Endothelial cell of umbilical vein (primary cell): Measurements from ENCODE around the gene CDHR1. TPM values are rescaled to one million over a fixed set of nuclear protein-coding genes. Genes with fewer than 3 reads are reported as not detected.

Experiments
- BruUV-seq: library from RNA; stranded (reverse); fragments of 400-500 nt; replicated peaks from 2 replicates; lab custom pipeline; 2021; lab: Mats Ljungman, UMichigan
- CTCF ChIA-PET: fragments of 300-600, 350-600 bp; sonication (Branson Sonifier 250); formaldehyde crosslinking; loops from one replicate; lab custom pipeline; 2021; ENCODE audit warnings: antibody characterized with exemption, inconsistent platforms; lab: Charles Lee
- POLR2A ChIA-PET: fragments of 300-600, 350-600 bp; sonication (Branson Sonifier 250); formaldehyde crosslinking; loops from one replicate; lab custom pipeline; 2021; ENCODE audit warnings: antibody characterized with exemption, inconsistent platforms; lab: Charles Lee
- DNase-seq: peaks from one replicate; pipeline ENCODE4 v3.0.0-alpha.2; 2011; ENCODE audit warnings: low read depth, low spot score
- FAIRE-seq: peaks from 2 replicates; lab custom pipeline; 2011; peaks lifted over from hg19 to GRCh38; lab: Jason Lieb, UNC
- H2AFZ ChIP-seq: 2 replicates; pipeline ENCODE4 v1.6.0; 2012; ENCODE audit warnings: low read depth, low read length, control low read depth, inconsistent platforms
- H3K27ac ChIP-seq: 2 replicates; pipeline ENCODE4 v1.5.1; 2011; ENCODE audit warnings: low read depth, mild to moderate bottlenecking, control low read depth, low read length, moderate library complexity; ENCODE audit not compliant: insufficient read depth
- H3K27me3 ChIP-seq, 2 experiments: 2 replicates each; pipeline versions ENCODE4 v1.6.0 to v1.6.1; 2011; ENCODE audit warnings: low read length in 2 of 2, mixed read lengths in 1 of 2; ENCODE audit not compliant: control insufficient read depth in 2 of 2, insufficient read depth in 2 of 2
- H3K36me3 ChIP-seq, 2 experiments: 2 replicates in 1 of 2; 3 replicates in 1 of 2; pipeline ENCODE4 v1.5.1; 2011; ENCODE audit warnings: low read length in 2 of 2, mild to moderate bottlenecking in 1 of 2, moderate library complexity in 1 of 2; ENCODE audit not compliant: control insufficient read depth in 2 of 2, insufficient read depth in 2 of 2; ENCODE audit errors: extremely low read depth in 1 of 2
- H3K4me1 ChIP-seq: 3 replicates; pipeline ENCODE4 v1.5.1; 2011; ENCODE audit warnings: mild to moderate bottlenecking, low read length; ENCODE audit not compliant: control insufficient read depth, insufficient read depth; ENCODE audit errors: extremely low read depth
- H3K4me2 ChIP-seq: 2 replicates; pipeline ENCODE4 v1.6.1; 2011; ENCODE audit warnings: low read length, control low read depth, mixed read lengths; ENCODE audit not compliant: insufficient read depth
- H3K4me3 ChIP-seq, 3 experiments: fragments of 200-600 bp in 1 of 3; sonication (generic), shearing (Covaris generic) in 1 of 3; replicated peaks in 1 of 3; 2 replicates each; pipeline ENCODE4 v1.5.1; 2011 to 2016; ENCODE audit warnings: control low read depth in 3 of 3, low read length in 3 of 3, mild to moderate bottlenecking in 2 of 3, inconsistent platforms in 1 of 3, low read depth in 1 of 3, moderate library complexity in 1 of 3; ENCODE audit not compliant: insufficient read depth in 1 of 3
- H3K79me2 ChIP-seq: 2 replicates; pipeline ENCODE4 v1.6.0; 2012; ENCODE audit warnings: low read length, inconsistent platforms; ENCODE audit not compliant: control insufficient read depth, insufficient read depth
- H3K9ac ChIP-seq: replicated peaks from 2 replicates; pipeline ENCODE3; 2011; ENCODE audit warnings: low read length, control low read depth; ENCODE audit not compliant: insufficient read depth; ENCODE audit errors: extremely low read depth
- H3K9me1 ChIP-seq: replicated peaks from 3 replicates; pipeline ENCODE4 v1.6.0; 2011; ENCODE audit warnings: mild to moderate bottlenecking, low read length; ENCODE audit not compliant: control insufficient read depth, insufficient read depth; ENCODE audit errors: extremely low read depth
- H3K9me3 ChIP-seq: replicated peaks from 2 replicates; pipeline ENCODE4 v1.5.1; 2012; ENCODE audit warnings: low read length, inconsistent platforms; ENCODE audit not compliant: control insufficient read depth, insufficient read depth
- H4K20me1 ChIP-seq: replicated peaks from 2 replicates; pipeline ENCODE3; 2011; ENCODE audit warnings: mild to moderate bottlenecking, low read length; ENCODE audit not compliant: control insufficient read depth, insufficient read depth; ENCODE audit errors: extremely low read depth
- EZH2 ChIP-seq: IDR thresholded peaks from 2 replicates; pipeline ENCODE4 v1.6.1; 2012; ENCODE audit warnings: borderline replicate concordance, low read depth, mild to moderate bottlenecking, moderate library complexity, low read length, inconsistent platforms; ENCODE audit not compliant: severe bottlenecking
- FOS ChIP-seq: IDR thresholded peaks from 2 replicates; pipeline ENCODE4 v1.6.1; 2011; ENCODE audit warnings: mild to moderate bottlenecking, low read length, moderate library complexity, borderline replicate concordance; ENCODE audit not compliant: insufficient read depth
- GATA2 ChIP-seq: IDR thresholded peaks from 2 replicates; pipeline ENCODE4 v1.7.0; 2011; ENCODE audit warnings: low read depth, mild to moderate bottlenecking, moderate library complexity, mixed read lengths, low read length; ENCODE audit not compliant: insufficient read length, insufficient read depth
- JUN ChIP-seq: IDR thresholded peaks from 2 replicates; pipeline ENCODE4 v1.6.1; 2011; ENCODE audit warnings: borderline replicate concordance, low read depth; ENCODE audit not compliant: insufficient read length, insufficient read depth
- MAX ChIP-seq: IDR thresholded peaks from 2 replicates; pipeline ENCODE4 v1.6.1; 2011; ENCODE audit not compliant: insufficient read depth, insufficient read length
- MYC ChIP-seq: IDR thresholded peaks from one replicate; pipeline ENCODE4 v1.6.1; 2011; ENCODE audit warnings: mild to moderate bottlenecking, low read depth, low read length
- POLR2A ChIP-seq: IDR thresholded peaks from 2 replicates; pipeline ENCODE4 v1.6.1; 2012; ENCODE audit warnings: low read depth, mild to moderate bottlenecking, control low read depth, low read length
- POLR2AphosphoS5 ChIP-seq: IDR thresholded peaks from 2 replicates; pipeline ENCODE4 v1.6.1; 2012; ENCODE audit warnings: low read depth, mild to moderate bottlenecking, control low read depth, low read length, moderate library complexity; ENCODE audit not compliant: insufficient read depth
- dilution Hi-C: fragments of 300-500 bp; cut with MboI; formaldehyde crosslinking; loops from one replicate; pipeline ENCODE4 v1.15.0; 2019; ENCODE audit warnings: low sequenced_read_pairs; ENCODE audit not compliant: extremely low pct_ligation_motif_present
- intact Hi-C: fragments of 100-400 bp; cut with micrococcal nuclease; formaldehyde crosslinking; loops from one replicate; pipeline ENCODE4 v1.10.0; 2022
- polyA plus RNA-seq, 4 experiments: library from polyadenylated mRNA; depleted of rRNA in 3 of 4; stranded (reverse) in 3 of 4; unstranded in 1 of 4; fragments of >200 nt; gene quantifications; 2 replicates each; pipeline versions ENCODE4 v1.2.1 to v1.2.3, GENCODE V29; 2011 to 2012; ENCODE audit warnings: missing spikeins in 1 of 4
- total RNA-seq: library from RNA; stranded (reverse); gene quantifications from 2 replicates; pipeline ENCODE4 v1.2.3, GENCODE V29; 2021
- TF ChIP-seq, protein P1 (sequence below), 2 donors: IDR thresholded peaks; 1 replicate in 1 of 2; 2 replicates in 1 of 2; pipeline ENCODE4 v1.5.1; 2011; ENCODE audit warnings: low read length in 2 of 2, mild to moderate bottlenecking in 2 of 2, moderate library complexity in 2 of 2, control low read depth in 1 of 2, inconsistent platforms in 1 of 2, low read depth in 1 of 2; ENCODE audit not compliant: insufficient read depth in 1 of 2; ENCODE audit errors: extremely low read depth in 1 of 2

CDHR1 gene
- total and polyA plus RNA-seq, 2 donors (not counting 3 experiments of a cell fraction or from before 2014, with no cell fraction given): 0.11 to 0.53 TPM

GRCh38 chr10:84247496-84247895 is 53.2 kb downstream of the CDHR1 start:
- Histone ChIP-seq H2AFZ (no peak overlapping the region), H3K4me2 (no peak overlapping the region), H4K20me1 (no peaks in the 10 kb centered on the region), H3K27me3 (no peaks in the 10 kb centered on the region), H3K4me1 (no peaks in the 10 kb centered on the region), H3K79me2 (no peaks in the 10 kb centered on the region), H3K9ac (no peak overlapping the region), H3K9me1 (no peaks in the 10 kb centered on the region), H3K4me3 (no peak overlapping the region), H3K36me3 (no peaks in the 10 kb centered on the region), H3K27ac (no peak overlapping the region), H3K9me3 (no peaks in the 10 kb centered on the region)
- DNase-seq (no peak), FAIRE-seq (no peak)
- dilution Hi-C loops: no loop called here
- CTCF ChIA-PET: interaction anchor here (1.7 kb wide), 1 partner anchor 17 kb away, joined by 3 read pairs; no protein-coding TSS in a partner anchor
- intact Hi-C loops: no loop called here
- BruUV-seq: no TSS peak
- POLR2A ChIA-PET: no interaction called here
- no peak for TF ChIP-seq POLR2A
- no peak for TF ChIP-seq FOS
- no peak for TF ChIP-seq GATA2
- TF ChIP-seq JUN: no peak
- no peak for TF ChIP-seq POLR2AphosphoS5
- TF ChIP-seq MYC: no peak
- no peak for TF ChIP-seq MAX
- TF ChIP-seq, protein P1, sequence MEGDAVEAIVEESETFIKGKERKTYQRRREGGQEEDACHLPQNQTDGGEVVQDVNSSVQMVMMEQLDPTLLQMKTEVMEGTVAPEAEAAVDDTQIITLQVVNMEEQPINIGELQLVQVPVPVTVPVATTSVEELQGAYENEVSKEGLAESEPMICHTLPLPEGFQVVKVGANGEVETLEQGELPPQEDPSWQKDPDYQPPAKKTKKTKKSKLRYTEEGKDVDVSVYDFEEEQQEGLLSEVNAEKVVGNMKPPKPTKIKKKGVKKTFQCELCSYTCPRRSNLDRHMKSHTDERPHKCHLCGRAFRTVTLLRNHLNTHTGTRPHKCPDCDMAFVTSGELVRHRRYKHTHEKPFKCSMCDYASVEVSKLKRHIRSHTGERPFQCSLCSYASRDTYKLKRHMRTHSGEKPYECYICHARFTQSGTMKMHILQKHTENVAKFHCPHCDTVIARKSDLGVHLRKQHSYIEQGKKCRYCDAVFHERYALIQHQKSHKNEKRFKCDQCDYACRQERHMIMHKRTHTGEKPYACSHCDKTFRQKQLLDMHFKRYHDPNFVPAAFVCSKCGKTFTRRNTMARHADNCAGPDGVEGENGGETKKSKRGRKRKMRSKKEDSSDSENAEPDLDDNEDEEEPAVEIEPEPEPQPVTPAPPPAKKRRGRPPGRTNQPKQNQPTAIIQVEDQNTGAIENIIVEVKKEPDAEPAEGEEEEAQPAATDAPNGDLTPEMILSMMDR (IDR thresholded peaks at IDR 0.05; ENCODE audit: extremely low read depth in 1 of 2, insufficient read depth in 1 of 2, low read depth in 1 of 2, low read length in 2 of 2): no peak
- no peak for TF ChIP-seq EZH2
